DOHH2 (cell line): ENCODE data around the gene ELOVL7.
"Not testable (repeated sequence)": the region's sequence is repeated elsewhere in the genome, so short reads cannot be mapped to it uniquely, and the experiment has no call there.

ENCODE experiments used
- CTCF ChIP-seq: fragments of 200-600 bp; sonication (generic); IDR thresholded peaks from one replicate; pipeline ENCODE4 v1.5.1; 2014; ENCODE audit warnings: antibody characterized with exemption, mild to moderate bottlenecking, low read depth, low read length; ENCODE audit not compliant: poor library complexity, severe bottlenecking
- EZH2phosphoT487 ChIP-seq: fragments of 200-600 bp; sonication (generic); IDR thresholded peaks from 2 replicates; pipeline ENCODE4 v1.6.1; 2017; ENCODE audit warnings: borderline replicate concordance, mild to moderate bottlenecking, antibody characterized with exemption, low read length, moderate library complexity, mixed read lengths

GRCh38 chr5:60715201-60715928 lies 128.7 kb downstream of the ELOVL7 start:
- TF ChIP-seq CTCF, EZH2phosphoT487: not testable (repeated sequence)
